GM18526 (cell line): Measurements from ENCODE around the gene CSPG4.

Experiments used
- POLR2A ChIP-seq: IDR thresholded peaks from 3 replicates; pipeline ENCODE4 v1.6.1; 2011; ENCODE audit not compliant: insufficient read length; ENCODE audit errors: extremely low read depth

CSPG4 gene

DNA sequence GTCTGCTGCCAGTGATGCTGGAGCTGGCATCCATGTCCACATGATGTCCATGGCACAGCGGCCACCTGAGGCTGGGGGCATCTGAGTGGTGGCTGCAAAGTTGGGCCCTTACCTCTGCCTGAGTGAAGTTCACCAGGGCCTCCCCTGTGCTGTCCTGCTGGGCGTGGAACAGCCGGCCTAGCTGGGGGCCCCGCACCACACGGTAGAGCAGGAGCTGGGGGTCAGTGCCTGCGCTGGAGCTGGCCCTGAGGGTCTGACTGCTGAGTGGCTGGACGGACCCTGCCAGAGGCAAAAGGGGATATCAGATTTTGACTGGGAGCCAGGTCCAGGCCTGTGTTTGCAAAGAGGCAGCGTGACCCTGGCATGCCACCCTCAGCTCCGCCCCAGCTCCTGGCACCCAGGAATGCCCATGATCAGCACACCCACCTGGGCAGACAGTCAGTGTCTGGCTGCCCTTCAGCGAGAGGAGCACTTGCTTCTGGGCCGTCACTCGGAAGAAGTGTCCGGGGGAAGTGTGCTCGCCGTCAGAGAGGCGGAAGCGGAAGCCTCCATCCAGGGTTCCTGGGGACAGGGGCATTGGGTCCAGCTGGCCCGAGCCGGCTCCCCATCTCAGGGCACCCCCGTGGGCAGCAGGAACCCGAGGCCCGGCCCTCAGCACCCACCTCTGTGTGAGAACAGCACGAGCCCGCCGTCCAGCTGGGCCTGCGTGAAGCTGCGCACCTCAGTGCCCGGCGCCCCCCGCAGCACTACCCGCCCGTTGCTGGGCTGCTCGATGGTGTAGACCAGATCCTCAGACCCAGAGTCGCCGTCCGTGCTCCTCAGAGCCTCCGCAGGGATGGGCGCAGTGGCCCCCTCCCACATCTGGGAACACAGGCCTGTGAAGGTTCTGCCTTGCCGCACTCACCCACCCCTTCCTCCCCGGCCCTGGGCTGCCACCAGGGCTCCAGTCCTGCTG, 30.2 kb downstream of the CSPG4 start:
- no peak for TF ChIP-seq POLR2A

DNA sequence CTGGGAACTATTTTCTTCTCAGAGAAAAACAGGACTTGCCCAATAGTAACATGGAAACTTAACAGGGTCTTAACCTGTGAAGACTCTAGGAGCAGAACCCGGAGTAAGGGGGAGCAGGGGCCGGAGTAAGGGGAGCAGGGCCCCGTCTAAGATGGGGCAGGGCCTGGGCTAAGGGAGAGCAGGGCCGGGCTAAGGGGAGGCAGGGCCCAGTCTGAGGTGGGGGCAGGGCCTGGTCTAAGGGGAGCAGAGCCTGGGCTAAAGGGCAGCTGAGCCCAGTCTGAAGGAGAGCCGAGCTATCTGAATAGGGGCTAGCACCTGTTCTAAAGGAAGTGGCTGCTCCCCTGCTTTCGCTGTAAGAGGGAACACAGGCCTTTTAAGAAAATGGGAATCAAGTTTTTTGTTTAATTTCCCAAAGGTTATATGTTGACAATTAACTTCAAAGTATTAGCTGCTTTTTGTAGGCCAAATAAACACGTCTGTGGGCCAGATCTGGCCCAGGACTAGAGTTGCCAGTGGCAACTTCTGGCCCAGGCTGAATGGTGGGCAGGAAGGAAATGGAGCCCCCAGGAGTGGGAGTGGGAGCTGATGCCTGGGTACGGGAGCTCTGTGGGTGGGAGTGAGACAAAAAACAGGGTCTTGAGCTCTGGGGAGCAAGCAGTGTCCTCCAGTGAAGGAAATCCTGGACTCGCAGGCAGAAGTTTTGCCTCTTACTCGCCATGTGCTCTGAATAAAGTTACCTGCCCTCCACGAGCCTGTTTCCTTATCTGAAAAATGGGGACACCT, 32.5 kb downstream of the CSPG4 start:
- TF ChIP-seq POLR2A: no peak

DNA sequence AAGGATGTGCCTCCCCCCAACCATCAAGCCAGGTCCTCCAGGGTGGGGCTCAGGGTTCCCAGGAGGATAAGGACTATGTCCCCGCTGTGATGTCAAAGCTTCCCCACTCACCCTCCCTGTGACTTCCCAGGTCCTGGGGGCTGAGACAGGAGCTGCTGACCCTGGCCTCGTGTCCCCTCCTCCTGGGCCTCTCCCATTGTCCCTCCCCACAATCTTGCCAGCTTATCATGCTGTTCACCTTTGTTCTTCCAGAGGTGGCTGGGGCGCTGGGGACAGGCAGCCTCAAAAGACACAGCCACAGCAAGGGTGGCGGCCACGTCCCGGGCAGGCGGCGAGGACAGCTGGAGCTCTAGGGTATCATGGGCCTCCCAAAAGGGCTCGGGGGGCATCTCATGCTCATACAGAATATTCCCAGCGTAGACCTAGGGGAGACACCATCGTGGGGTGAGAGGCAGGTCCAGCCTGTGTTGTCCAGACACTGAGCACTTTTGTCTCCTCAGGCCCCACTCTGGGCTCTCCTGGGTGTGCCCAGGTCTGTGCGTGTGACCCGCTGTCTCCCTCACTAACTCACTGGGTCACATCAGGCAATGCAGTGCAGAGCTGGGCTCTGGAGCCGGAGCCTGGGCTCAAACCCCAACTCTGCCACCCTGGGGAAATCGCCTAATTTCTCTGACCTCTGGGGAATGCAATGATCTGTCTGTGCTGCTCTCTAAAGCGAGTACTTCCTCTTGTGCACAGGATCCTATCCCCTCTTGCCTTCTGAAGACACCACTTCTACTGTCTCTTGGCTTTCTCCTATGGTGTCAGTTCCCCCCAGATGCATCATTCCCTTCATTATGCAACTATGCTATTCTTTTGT, 35.0 kb downstream of the CSPG4 start:
- TF ChIP-seq POLR2A: no peak

DNA sequence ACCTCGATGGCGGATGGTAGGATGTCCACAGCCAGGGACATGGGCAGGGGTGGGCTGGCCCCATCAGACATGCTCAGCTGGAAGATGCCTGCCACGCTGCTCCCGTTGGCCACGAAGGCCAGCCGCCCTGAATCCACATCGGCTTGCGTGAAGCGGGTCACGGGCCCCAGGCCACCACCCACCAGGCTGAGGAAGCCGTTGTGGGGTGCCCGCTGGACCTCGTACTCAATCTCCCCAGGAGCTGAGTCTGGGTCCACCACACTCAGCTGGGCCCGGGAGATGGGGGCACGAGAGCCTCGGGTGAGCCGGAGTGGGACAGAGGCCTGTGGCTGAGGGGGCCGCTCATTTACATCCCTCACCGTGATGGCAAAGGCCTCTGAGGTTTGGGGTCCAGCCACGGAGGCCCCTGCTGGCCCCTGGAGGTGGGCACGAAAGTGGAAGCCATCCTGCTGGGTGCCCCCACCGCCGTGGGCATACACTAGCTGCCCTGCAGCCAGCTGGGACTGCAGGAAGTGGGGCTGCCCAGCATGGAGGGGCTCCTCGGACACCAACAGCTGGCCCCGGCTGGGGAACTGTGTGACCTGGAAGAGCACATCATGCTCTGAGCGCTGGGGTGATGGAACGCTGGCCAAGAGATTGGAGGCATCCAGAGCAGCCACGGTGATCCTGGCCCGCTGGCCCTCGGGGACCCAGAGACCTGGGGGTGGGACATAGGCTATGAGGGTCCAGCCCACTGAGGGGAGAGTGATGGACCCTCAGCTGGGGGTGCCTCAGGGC, 35.8 kb downstream of the CSPG4 start:
- no peak for TF ChIP-seq POLR2A

DNA sequence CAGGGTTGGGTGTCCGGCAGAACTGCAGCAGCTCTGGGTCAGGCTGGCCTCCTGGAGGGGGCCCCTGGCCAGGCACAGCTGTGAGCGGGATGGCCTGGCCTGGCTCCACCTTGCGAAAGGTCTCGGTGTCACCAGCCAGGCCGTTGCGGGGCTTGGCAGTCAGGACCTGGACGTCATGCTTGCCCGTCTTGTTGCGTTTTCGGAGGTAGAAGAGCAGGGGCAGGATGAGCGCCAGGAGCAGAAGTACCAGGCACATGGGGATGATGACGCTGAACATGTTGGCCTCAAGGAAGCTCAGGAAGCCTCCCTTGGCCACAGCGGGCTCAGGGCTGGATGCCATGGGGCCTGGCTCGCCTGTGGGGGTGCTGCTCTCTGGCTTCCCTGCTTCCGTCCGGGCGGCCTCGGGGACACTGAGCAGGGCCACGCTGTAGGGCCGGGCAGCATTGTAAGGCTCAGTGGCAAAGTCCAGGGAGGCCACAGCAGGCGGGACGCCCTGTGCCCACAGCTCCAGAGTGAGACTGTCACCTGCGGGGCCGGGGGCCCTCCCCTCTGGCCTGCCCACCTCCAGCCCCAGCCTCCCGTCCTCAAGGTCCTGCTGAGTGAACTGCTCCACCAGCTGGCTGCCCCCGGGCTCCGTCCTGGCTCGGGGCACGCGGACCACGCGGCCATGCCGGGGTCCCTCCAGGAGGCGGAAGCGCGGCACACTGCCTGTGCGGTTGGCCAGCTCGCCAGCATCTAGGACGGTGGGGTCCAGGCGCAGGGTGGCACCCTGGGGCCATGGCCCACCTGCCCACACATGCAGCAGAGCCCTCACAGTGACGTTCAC, 36.9 kb downstream of the CSPG4 start:
- no peak for TF ChIP-seq POLR2A

DNA sequence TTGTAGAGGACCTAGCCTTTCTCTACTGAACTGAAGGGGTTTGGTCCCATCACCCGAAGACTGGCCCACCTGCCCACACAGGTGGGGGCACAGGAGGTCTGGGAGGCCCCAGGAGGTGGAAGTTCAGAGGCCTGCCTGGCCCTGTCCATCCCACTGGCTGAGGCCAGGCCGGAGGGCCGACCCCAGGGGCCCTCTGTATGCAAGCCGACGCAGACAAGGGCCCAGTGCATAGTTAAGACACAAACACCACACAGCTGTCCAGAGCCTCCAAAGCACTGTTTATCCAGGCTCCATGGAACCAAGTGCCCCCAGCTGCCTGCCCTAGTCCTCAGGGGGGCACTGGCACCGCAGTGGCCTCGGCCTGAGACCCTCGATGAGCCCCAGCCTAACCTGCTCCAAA, 38.3 kb downstream of the CSPG4 start:
- no peak for TF ChIP-seq POLR2A

DNA sequence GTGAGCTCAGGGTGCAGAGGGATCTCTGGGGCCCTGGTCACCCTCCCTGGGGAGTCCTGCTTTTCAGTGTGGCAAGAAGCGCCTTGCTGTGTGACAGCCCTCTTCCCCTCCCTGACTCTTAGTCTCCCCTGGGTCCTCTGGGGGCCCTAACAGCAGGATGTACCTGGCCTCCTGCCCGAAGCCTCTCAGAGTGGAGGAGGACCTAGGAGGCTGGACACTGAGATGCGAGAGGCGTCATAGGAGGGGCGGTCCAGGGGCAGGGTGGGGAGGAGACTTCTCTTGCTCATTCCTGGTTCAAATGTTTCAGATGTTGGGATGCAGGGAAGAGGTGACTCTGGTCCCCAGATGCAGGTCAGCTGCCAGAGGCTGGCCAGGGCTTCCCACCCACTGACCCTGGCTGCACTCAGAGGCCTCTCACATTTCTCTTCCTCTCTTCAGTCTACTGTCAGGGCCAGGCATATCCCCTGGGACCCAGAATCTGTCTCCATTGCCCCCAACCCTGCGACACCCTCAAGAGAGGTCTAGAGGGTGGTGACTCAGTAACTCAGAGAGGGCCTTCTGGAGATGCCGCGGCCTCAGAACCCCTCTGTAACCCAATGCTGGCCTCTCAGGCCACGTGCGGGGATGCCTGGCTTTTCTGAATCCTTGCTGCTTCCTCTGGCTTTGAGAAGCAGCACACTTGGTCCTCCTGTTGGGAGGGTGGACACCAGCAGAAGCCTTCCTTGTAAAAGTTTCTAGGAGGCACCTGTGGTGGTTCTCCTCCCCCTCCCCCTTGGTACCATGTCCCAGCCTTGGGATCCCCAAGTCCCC, 39.0 kb downstream of the CSPG4 start:
- no peak for TF ChIP-seq POLR2A

DNA sequence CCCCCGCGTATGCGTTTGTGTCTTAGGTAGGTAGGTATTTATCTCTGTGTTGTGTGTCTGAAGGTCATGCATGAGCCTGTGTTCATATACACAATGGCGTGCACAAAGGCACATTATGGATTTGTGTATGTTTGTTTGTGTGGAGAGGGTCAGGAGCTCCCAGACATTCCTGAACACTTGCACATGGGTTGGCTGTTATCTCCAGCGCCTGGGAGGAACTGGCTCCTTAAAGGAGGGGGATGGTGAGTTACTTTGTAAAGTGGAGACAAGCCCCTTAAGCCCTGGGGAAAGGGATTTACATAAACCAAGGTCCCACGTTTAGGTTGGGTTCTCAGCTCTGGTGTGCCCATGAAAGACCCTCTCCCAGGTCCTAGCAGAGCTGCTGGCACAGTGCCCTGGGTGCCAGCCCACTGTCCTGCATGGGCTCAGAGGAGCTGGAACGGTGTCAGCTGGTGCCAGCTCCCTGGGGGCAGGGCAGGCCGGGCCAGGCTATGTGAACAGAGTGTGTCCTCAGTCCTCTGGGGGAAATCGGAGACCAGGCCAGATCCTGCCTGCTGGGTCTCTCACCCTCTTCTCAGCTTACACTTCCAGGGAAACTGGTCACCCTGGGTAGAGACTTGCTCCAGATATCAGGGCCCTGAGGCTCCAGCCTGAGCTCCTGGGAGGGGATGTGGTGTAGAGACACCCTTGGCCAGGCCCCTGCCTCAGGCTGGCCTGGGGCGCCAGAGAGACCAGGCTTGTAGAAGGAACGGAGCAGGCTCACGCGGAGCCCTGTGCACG, 39.8 kb downstream of the CSPG4 start:
- no peak for TF ChIP-seq POLR2A

DNA sequence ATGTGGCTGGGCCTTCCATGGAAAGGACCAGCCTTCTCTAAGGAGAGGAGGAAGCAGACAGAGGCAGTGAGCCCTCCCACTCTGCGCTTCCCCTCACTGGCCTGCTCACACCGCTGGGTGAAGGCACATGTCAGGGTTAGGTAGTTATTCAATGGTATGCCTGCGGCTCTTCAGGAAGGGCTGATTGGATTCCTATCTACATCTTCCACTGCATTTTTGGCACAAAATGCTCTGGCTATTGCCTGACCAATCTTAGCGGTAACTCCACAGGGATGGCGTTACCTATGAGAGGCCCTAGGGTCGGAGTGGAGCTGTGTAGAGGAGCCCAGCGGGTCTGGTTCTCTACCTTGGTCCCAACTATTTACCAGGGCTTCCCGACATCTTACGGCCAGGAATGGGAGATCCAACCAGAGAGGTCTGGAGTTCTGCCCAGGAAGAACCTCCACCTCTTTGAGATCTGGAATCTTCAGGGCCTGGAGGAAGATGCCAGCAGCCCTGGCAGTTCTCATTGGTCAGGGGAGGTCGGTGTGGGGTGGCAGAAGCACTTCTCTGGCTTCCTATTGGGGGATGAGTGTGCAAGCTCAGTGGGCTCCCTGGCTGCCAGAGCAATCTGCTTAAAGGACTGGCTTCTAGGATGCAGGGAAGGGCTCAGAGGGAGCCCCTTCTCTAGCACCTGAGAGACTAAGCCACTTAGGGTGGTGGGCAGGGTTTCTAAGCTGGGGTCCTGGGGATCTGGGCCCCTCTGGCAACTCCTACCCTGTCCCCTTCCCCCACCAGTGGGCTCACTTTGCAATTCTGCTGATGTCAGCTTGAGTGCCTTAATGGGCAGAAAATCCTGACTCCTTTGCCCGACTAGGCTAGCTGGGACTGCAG, 40.7 kb downstream of the CSPG4 start:
- no peak for TF ChIP-seq POLR2A

DNA sequence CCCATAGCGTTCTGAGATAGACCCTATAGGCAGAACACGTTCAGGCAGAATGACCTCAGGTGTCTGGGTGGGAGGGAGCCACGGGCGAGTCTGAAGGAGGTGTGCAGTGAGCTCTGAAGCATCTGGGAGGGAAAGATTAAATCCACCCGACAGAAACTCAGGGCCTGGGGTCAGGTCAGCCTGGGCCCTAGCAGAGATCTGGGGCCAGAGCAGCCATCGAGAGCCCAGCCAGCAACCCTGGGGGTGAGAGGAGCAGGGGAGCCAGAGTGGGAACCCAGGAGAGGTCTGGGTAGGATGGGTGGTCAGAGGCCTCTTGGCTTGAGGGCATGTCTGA, 42.8 kb downstream of the CSPG4 start:
- no peak for TF ChIP-seq POLR2A

DNA sequence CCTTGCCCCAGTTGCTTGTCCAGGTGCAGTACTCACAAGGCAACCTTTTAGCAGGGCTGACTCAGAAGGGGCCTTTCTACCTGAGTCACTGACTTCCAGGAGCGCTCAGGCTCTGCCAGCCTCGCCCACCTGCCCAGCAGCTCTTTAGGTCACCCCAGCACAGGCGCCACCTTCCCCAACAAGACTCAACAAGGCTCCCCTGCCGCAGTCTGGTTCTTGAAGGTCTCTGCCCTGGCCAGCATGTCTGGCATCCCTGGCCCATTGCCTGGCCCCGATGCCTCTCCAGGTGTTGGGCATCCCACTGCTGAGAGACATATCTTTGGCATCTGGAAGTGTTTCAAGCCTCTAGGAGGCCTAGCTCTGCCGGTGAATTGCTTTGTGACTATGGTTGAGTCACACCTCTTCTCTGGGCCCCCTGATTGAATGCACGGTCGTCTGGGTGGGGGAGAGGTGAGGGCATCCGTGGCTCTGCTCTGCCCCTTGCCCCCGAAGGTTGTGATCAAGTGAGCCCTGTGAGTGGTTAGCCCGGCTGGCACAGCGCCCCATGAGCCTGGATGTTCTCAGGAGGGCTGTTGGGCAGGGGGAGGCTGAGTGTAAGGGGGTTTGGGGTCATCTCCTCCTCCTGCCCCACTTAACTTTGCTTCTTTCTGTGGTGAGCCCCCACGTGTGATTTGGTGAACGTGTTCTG, 43.3 kb downstream of the CSPG4 start:
- no peak for TF ChIP-seq POLR2A
